PC-3 (cell line): Measurements from ENCODE around the gene SYS1. TPM values are rescaled to one million over a fixed set of nuclear protein-coding genes. Genes with fewer than 3 reads are reported as not detected.

ENCODE experiments used
- ATAC-seq: fragments of 200-7000 bp; cut with Tn5 transposase; 2 replicates; pipeline ENCODE4 v1.9.1; 2020; ENCODE audit warnings: mild to moderate bottlenecking, moderate library complexity
- BruUV-seq: library from RNA; stranded (reverse); fragments of 400-500 nt; replicated peaks from 2 replicates; lab custom pipeline; 2021; lab: Mats Ljungman, UMichigan
- CTCF ChIA-PET: fragments of 300-600 bp; sonication (Branson Sonifier 250); formaldehyde crosslinking; loops from one replicate; lab custom pipeline; 2022; ENCODE audit warnings: antibody characterized with exemption; lab: Charles Lee
- POLR2A ChIA-PET: fragments of 300-600 bp; sonication (Branson Sonifier 250); formaldehyde crosslinking; loops from one replicate; lab custom pipeline; 2022; ENCODE audit warnings: antibody characterized with exemption; ENCODE audit not compliant: unreplicated experiment; lab: Charles Lee
- DNase-seq: peaks from one replicate; pipeline ENCODE4 v3.0.0-alpha.2; 2015
- H2AFZ ChIP-seq: fragments of 300-600 bp; sonication (generic); 2 replicates; pipeline ENCODE4 v1.6.0; 2016; ENCODE audit warnings: antibody characterized with exemption, low read length
- H3F3A ChIP-seq: fragments of 300-600 bp; sonication (generic); one replicate; pipeline ENCODE4 v1.6.0; 2017; ENCODE audit warnings: antibody characterized with exemption, low read length, control low read depth, mild to moderate bottlenecking; ENCODE audit not compliant: unreplicated experiment
- H3K27ac ChIP-seq: fragments of 300-600 bp; sonication (generic); 2 replicates; pipeline ENCODE4 v1.5.1; 2016; ENCODE audit warnings: mild to moderate bottlenecking, low read length
- H3K27me3 ChIP-seq: fragments of 300-600 bp; sonication (generic); 2 replicates; pipeline ENCODE4 v1.6.1; 2016; ENCODE audit warnings: low read length, mixed read lengths
- H3K36me3 ChIP-seq: fragments of 300-600 bp; sonication (generic); 2 replicates; pipeline ENCODE4 v1.6.1; 2016; ENCODE audit warnings: low read depth, mixed run types, low read length, mixed read lengths
- H3K4me1 ChIP-seq: fragments of 300-600 bp; sonication (generic); 2 replicates; pipeline ENCODE4 v1.5.1; 2016; ENCODE audit warnings: low read length; ENCODE audit not compliant: insufficient read depth
- H3K4me2 ChIP-seq: fragments of 300-600 bp; sonication (generic); 2 replicates; pipeline ENCODE4 v1.6.0; 2016; ENCODE audit warnings: low read length
- H3K4me3 ChIP-seq: fragments of 300-600 bp; sonication (generic); 2 replicates; pipeline ENCODE4 v1.5.1; 2016; ENCODE audit warnings: mild to moderate bottlenecking, low read length, mixed read lengths
- H3K79me2 ChIP-seq: fragments of 300-600 bp; sonication (generic); 2 replicates; pipeline ENCODE4 v1.6.1; 2017; ENCODE audit warnings: low read length, mixed read lengths
- H3K9ac ChIP-seq: fragments of 300-600 bp; sonication (generic); 2 replicates; pipeline ENCODE4 v1.6.0; 2016; ENCODE audit warnings: mild to moderate bottlenecking, low read length
- H3K9me2 ChIP-seq: fragments of 300-600 bp; sonication (generic); replicated peaks from 2 replicates; pipeline ENCODE4 v1.6.1; 2016; ENCODE audit warnings: mixed run types, low read length, mixed read lengths
- H3K9me3 ChIP-seq: fragments of 300-600 bp; sonication (generic); 2 replicates; pipeline ENCODE4 v1.6.1; 2016; ENCODE audit warnings: low read length, mixed read lengths
- H4K20me1 ChIP-seq: fragments of 300-600 bp; sonication (generic); 2 replicates; pipeline ENCODE4 v1.6.1; 2016; ENCODE audit warnings: low read length, mixed read lengths
- CTCF ChIP-seq: fragments of 300-600 bp; sonication (generic); conservative IDR thresholded peaks from 2 replicates; pipeline ENCODE4 v1.5.1; 2017; ENCODE audit warnings: antibody characterized with exemption, low read depth, mild to moderate bottlenecking, low read length
- EZH2 ChIP-seq: fragments of 300-600 bp; sonication (generic); IDR thresholded peaks from one replicate; pipeline ENCODE4 v1.6.1; 2017; ENCODE audit warnings: antibody characterized with exemption, mild to moderate bottlenecking, low read length; ENCODE audit not compliant: unreplicated experiment
- EZH2phosphoT487 ChIP-seq: fragments of 300-600 bp; sonication (generic); IDR thresholded peaks from 2 replicates; pipeline ENCODE4 v1.6.1; 2018; ENCODE audit warnings: mild to moderate bottlenecking, antibody characterized with exemption, low read length, borderline replicate concordance
- intact Hi-C: fragments of 100-400 bp; cut with micrococcal nuclease; formaldehyde crosslinking; loops from 2 replicates; pipeline ENCODE4 v1.9.0; 2023
- total RNA-seq: library from RNA; depleted of rRNA; stranded (reverse); fragments of >200 nt; gene quantifications from 2 replicates; pipeline ENCODE4 v1.2.3, GENCODE V29; 2014

Gene SYS1
- total RNA-seq, 1 experiment from 2014 or later, result 45.2 TPM

DNA sequence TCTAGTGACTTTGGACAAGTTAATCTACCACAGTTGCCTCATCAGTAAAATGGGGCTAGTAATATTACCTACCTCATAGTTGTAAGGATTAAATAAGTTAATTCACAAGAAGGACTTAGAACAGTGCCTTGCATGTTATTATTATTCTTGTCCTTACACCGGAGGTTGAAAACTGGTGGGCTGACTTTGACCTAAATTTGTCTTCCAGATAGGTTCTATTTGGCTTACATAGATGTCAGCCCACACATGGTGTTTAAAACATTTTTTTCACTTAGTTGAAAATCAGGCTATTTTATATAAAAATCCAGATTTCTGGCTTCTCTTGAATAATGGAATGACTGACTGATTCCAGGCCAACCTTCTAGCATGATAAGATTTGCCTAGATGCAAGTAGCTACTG lies 3.2 kb downstream of the SYS1 start:
- ATAC-seq (no peak), DNase-seq (no peak)
- intact Hi-C loops, result no loop called here
- H3K9ac ChIP-seq, result no peak overlapping the region
- no peaks in the 10 kb centered on the region for H3K9me3 ChIP-seq
- BruUV-seq, result no TSS peak
- H3K27me3 ChIP-seq, result no peaks in the 10 kb centered on the region
- no peaks in the 10 kb centered on the region for H3K9me2 ChIP-seq
- no peak overlapping the region for H2AFZ ChIP-seq
- CTCF ChIA-PET, result no interaction called here
- H3K79me2 ChIP-seq, result peaks cover 27% of the 10 kb centered on the region
- no peaks in the 10 kb centered on the region; the same call in none of the 2 replicates for H3K4me1 ChIP-seq
- no peak overlapping the region for H3K4me3 ChIP-seq
- no peaks in the 10 kb centered on the region for H4K20me1 ChIP-seq
- TF ChIP-seq CTCF (no peak), EZH2phosphoT487 (no peak), EZH2 (no peak)
- POLR2A ChIA-PET, result interaction anchor here (0.7 kb wide), 1 partner anchor 30 kb away, joined by 3 read pairs; no protein-coding TSS in a partner anchor
- H3K4me2 ChIP-seq, result no peak overlapping the region
- H3K27ac ChIP-seq, result no peak overlapping the region
- no peaks in the 10 kb centered on the region for H3F3A ChIP-seq
- H3K36me3 ChIP-seq, result peaks cover 31% of the 10 kb centered on the region; the same call in 1 of the 2 replicates

- Histone ChIP-seq H3K9ac (no peak overlapping the region), H3F3A (no peaks in the 10 kb centered on the region), H3K4me2 (no peak overlapping the region), H3K4me1 (no peaks in the 10 kb centered on the region; the same call in none of the 2 replicates), H3K9me3 (no peaks in the 10 kb centered on the region), H3K9me2 (no peaks in the 10 kb centered on the region), H3K27me3 (no peaks in the 10 kb centered on the region), H3K27ac (no peak overlapping the region), H3K4me3 (no peak overlapping the region), H3K36me3 (peaks cover 31% of the 10 kb centered on the region; the same call in 1 of the 2 replicates), H2AFZ (no peak overlapping the region), H3K79me2 (peaks cover 27% of the 10 kb centered on the region), H4K20me1 (no peaks in the 10 kb centered on the region)
- TF ChIP-seq EZH2, result no peak
- TF ChIP-seq EZH2phosphoT487, result no peak
- no peak for TF ChIP-seq CTCF
- POLR2A ChIA-PET, result no interaction called here
- DNase-seq, result no peak
- ATAC-seq, result no peak
- CTCF ChIA-PET, result no interaction called here
- intact Hi-C loops, result no loop called here
- BruUV-seq, result no TSS peak
These were observed 3.7 kb downstream of the SYS1 start for GRCh38 chr20:45366631-45367030.

GRCh38 chr20:45367126-45367525 lies 4.2 kb downstream of the SYS1 start:
- TF ChIP-seq CTCF, result no peak
- TF ChIP-seq EZH2, result no peak
- TF ChIP-seq EZH2phosphoT487, result no peak
- CTCF ChIA-PET, result no interaction called here
- Histone ChIP-seq H3K4me3 (no peak overlapping the region), H3K9me2 (no peaks in the 10 kb centered on the region), H3K36me3 (peaks cover 31% of the 10 kb centered on the region; the same call in 1 of the 2 replicates), H3K9me3 (no peaks in the 10 kb centered on the region), H3K9ac (no peak overlapping the region), H3K27ac (no peak overlapping the region), H3K27me3 (no peaks in the 10 kb centered on the region), H3F3A (no peaks in the 10 kb centered on the region), H3K4me1 (no peaks in the 10 kb centered on the region; the same call in none of the 2 replicates), H3K4me2 (no peak overlapping the region), H3K79me2 (peaks cover 27% of the 10 kb centered on the region), H2AFZ (no peak overlapping the region), H4K20me1 (no peaks in the 10 kb centered on the region)
- no TSS peak for BruUV-seq
- intact Hi-C loops, result no loop called here
- POLR2A ChIA-PET, result no interaction called here
- no peak for DNase-seq
- ATAC-seq, result no peak
